Activated CD8-positive, alpha-beta memory T cell treated with anti-CD3 and anti-CD28 coated beads for 4 hours (primary cell): ENCODE results near the gene SNX25.
A peak's percentile ranks its signal among the peaks of the same experiment; 100 is the strongest.
"Not testable (repeated sequence)": the region's sequence is repeated elsewhere in the genome, so short reads cannot be mapped to it uniquely, and the experiment has no call there.

ENCODE experiments used
- DNase-seq, 2 donors: peaks; one replicate each; pipeline ENCODE4 v3.0.0-alpha.2; 2020; ENCODE audit warnings: low read depth in 2 of 2

The SNX25 gene

DNA sequence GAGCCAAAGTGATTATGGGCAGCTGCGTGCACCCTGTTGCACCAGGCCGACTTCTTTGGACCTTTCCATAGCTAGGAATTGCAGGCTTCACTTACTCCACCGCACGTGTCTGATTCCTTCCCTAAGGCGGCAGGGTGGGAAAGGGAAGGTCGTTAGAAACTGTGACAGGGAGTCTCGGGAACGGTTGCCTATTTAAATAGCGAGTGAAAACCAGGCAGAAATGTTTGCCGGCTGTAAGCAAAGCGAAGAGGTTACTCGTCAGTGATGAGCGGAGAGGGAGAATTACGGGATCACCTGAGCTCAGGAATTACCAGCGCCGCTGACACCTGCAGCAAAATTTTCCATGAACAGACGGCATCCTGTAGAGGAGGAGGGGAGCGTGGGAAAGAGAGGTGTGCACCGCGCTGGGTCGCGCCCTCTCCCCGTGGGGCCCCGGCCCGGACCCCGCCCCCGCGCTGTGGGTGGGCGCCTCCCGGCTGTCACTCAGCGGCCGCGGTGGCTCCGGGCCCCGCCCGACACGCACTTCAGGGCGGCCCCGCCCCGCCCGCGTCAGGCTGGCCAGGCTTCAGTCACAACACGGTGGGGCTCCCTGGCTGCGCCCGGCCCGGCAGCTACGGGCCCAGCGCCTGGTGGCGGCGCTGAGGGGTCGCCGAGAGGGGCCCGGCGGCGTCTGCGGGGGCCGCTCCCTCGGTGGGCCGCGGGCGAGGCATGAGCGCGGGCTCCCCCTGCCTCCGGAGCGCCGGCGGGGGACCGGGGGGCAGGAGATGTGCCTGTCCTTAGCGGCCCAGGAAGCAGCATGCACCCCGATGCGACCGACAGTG is at the start of gene SNX25:
TSS of gene SNX25 (plus strand) at position 568 of the 821 bp plus-strand sequence. CDS start at position 797, 229 bp downstream.
- peak; percentile 74 to 77 for DNase-seq

- no peak for DNase-seq
Measured at GRCh38 chr4:185165605-185166063, 43.8 kb upstream of the SNX25 start.

GRCh38 chr4:185167234-185167633 is 42.2 kb upstream of the SNX25 start:
- no peak for DNase-seq

- no peak for DNase-seq
Measured at GRCh38 chr4:185171373-185172071, 37.9 kb upstream of the SNX25 start.

- no peak for DNase-seq
Measured at GRCh38 chr4:185179488-185179887, 29.9 kb upstream of the SNX25 start.

GRCh38 chr4:185182239-185182638 is 27.2 kb upstream of the SNX25 start:
- DNase-seq: no peak

DNA sequence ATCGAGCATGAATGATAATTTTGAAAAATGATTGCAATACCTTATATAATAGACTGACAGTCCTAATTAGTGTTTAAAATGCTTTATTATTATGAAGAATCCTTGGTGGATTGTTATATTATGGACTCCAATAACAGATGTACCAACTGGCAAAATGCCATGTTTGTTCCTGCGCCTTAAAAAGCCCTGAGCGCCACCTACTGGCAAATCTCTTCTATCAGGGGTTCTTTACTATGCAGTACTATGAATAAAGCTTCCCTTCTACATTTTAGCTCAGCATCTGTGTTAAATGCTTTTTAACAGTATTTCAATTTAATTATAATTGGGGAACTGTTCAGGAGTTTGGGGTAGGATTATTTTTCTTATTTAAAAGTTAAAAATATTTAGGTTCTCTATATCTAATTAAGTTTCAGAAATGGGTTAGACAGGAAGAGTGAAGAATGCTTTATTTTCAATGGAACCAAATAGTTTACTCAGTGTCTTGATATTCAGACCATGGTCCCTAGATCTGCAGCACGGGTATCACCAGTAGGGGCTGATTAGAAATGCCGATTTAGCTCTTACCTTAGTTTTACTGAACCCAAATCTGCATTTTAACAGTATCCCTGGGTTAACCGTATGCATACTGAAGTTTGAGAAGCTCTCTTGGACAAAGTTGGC is 25.6 kb upstream of the SNX25 start:
- DNase-seq: peak; percentile 55 to 60

- no peak for DNase-seq
Measured at GRCh38 chr4:185186769-185187168, 22.6 kb upstream of the SNX25 start.

DNA sequence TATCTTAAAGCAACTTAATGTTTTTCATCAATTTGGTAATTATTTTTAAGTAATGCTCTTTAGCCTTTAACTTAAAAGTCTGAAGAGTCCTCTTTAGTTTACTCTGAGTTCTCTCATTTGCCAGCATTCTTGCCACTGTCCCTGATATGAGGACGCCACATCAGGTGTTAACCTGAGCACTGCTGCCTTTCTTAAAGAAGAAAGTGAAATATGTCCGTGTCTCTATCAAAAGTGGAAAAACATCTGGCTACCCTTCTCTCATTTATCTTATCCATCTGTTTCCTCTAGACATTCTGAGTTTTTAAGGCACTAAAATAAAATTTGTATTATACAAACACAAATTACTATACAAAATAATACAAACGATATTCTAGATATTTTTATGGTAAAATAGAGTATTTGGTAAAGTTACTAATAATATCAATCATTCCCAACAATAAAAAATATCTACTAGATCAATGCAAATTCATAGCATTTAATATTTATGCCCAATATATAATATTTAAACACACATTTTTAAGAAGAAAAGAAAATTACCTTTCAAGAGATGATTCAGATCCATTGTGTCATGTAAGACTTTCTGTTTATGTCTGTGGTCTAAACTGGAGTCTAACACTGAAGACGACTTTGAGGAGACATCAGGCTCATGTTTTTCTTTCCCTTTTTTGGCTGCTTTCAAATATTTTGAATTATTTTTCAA is 19.6 kb upstream of the SNX25 start:
- DNase-seq: no peak

DNA sequence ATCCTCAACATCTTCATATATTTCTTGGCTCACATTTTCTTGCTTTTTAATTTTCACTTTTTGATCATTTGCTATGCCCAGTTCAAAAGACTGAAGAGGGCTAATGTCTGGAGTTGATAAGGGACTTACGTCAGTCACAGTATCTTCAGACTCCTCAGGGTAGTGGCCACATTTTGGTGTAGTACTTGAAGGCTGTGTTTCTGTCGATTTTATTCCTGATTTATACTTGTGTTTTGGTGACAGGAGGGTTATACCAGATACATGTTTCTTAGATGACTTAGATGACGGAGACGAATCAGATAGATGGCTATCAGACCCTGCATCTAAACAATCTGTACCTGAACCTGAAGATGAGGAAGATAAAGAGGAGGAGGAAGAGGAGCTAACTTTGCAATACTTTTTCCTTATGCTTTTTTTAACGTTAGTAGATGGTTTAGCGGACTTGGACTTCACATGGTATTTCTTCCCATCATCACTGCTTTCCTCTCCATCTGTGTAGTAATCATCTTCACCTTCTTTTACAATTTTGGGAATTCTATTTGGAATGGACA is 19.0 kb upstream of the SNX25 start:
- DNase-seq: no peak

DNA sequence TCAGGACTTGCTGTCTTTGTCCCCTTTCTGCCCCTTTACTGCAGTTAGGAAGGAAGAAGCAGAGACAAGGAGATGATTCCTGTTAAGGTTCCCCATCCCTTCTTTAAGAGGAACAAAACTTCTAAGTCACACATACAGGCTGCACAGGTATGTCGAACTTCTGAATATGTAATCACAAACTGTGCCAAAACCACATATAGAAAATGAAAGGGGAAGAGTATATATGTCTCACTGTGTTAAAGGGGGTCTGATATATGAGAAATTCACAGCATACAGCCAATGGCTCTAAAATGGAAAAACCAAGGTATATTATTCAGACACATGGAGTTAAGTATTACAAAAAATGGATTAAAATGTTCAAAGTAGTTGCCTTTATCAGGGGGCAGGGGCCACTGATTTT is 17.3 kb upstream of the SNX25 start:
- no peak for DNase-seq

GRCh38 chr4:185194924-185195888 is 14.2 kb upstream of the SNX25 start:
- DNase-seq: no peak

GRCh38 chr4:185196437-185196836 is 13.0 kb upstream of the SNX25 start:
- DNase-seq: no peak

- DNase-seq: not testable (repeated sequence)
Measured at GRCh38 chr4:185198189-185198588, 11.2 kb upstream of the SNX25 start.

DNA sequence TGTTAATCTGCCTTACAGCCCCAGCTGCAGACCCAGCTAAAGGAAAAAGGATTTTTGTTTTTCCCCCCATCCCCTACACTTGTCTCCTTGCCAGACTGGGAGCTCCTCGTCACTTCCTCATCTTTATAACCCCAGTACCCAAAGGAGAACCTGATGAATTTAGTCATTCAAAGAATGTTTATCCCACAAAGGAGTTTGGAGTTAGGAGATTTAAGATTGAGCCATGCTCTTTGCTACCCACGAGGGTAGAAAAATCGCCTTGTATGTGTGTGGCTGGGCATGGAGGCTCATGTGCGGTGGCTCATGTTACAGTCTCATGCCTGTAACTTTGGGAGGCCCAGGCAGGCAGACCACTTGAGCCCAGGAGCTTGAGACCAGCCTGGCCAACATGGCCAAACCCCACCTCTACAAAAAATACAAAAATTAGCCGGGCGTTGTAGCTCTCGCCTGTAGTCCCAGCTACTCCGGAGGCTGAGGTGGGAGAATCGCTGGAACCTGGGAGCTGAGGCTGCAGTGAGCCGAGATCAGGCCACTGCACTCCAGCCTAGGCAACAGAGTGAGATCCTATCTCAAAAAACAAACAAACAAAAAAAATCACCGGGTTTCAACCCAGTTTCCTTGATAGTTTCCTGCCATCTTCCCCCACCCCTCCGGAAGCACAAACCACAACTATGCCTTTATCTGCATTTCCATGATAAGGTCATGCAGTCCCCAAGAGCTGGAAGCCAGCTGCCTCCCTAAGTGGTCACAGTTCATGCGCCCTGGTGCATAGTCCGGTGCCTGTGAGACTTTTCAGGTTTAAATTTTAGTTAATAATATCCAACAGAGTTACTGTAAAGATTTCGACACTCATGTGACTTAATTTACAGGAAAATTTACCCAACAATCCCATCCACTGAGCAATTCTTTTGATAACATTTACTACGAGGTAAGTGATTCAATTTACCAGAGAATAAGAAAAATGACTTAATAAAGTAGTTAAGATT is 7.1 kb upstream of the SNX25 start:
- DNase-seq: peak in 1 of 2 donors; percentile 16

GRCh38 chr4:185202984-185203485 is 6.4 kb upstream of the SNX25 start:
- no peak for DNase-seq

DNA sequence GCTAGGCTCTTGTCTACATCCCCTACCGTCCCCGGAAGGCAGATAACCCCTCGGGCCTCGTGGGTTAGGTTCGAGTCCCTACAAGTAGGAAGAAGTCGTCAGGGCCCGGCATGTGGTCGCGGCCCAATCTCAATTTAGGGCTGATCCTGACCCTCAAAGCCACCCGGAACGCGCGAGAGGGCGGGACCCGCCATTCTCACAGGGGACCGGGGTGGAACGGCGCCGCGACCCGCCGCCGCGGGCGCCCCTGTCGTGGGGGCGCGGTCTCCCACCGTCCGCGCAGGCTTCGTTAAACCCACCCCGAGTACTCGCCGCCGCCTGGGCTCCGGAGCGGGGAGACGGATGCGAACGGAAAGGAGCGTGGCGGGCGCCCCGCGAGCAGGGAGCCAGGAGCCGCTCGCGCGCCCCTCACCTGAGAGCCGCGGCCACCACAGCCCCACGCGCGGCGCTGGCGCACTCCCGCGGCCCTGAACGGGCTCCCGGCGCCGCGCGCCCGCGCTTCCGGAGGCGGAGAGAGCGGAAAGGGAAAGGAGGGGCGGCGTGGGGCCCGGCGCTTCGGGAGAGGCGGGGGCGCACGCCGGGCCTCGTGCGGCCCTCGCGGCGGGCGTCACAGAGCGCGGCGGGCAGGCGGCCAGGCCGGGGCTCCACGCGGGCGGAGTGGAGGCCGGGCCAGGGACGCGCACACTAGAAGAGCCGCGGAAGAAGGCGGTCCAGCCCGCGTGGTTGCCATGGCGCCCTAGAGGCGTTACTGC is 5.7 kb upstream of the SNX25 start, which contains the start of gene CFAP97:
TSS of gene CFAP97 (minus strand) at position 515 of the 752 bp plus-strand sequence. CDS start 12,804 bp downstream, outside the sequence.
- peak; percentile 70 to 72 for DNase-seq
